ENCODE measurements around the gene TNFRSF18.
"Not testable (repeated sequence)": the region's sequence is repeated elsewhere in the genome, so short reads cannot be mapped to it uniquely, and the experiment has no call there.

Gene TNFRSF18

DNA sequence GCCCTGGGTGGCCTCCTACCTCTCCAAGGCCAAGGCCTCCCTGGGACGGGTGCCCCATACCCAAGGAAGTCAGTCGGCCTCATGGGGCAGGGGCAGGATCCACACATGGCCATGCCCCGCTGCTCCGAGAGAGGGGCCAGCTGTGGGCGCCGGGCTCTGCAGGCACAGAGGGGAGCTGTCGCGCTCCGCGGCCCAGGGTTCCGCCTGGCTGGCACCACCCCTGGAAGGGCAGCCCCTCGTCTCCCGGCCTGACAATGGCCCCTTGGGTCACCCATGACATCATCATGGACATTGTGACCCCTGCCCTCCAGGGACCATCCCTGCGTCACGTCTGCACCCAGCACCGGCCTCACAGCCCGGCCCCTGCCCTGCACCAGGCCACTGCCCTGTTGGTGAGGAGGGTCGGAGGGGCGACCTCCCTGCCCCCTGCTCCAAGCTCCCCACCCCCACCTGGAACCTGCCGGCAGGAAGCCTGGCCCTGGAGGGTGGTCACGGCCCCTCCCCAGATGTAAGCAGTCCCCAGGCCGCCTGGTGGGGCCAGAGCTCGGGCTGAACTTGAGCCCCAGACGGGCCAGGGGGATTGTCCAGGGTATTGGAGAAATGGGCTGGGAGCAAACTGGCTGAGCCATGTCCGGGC is 26.9 kb downstream of the TNFRSF18 start:
- no peaks in the 10 kb centered on the region for H3K4me1 ChIP-seq (ENCODE audit: control insufficient read depth, insufficient read depth, low read length)
- H3K9ac ChIP-seq (ENCODE audit: low read length): no peak overlapping the region
- H3K27me3 ChIP-seq (ENCODE audit: control insufficient read depth, insufficient read depth, low read length): no peaks in the 10 kb centered on the region
- no peak overlapping the region for H3K4me3 ChIP-seq (ENCODE audit: low read length)
- H3K36me3 ChIP-seq (ENCODE audit: control insufficient read depth, insufficient read depth, low read length): no peaks in the 10 kb centered on the region
- no peaks in the 10 kb centered on the region for H3K9me3 ChIP-seq (ENCODE audit: control insufficient read depth, low read length)

DNA sequence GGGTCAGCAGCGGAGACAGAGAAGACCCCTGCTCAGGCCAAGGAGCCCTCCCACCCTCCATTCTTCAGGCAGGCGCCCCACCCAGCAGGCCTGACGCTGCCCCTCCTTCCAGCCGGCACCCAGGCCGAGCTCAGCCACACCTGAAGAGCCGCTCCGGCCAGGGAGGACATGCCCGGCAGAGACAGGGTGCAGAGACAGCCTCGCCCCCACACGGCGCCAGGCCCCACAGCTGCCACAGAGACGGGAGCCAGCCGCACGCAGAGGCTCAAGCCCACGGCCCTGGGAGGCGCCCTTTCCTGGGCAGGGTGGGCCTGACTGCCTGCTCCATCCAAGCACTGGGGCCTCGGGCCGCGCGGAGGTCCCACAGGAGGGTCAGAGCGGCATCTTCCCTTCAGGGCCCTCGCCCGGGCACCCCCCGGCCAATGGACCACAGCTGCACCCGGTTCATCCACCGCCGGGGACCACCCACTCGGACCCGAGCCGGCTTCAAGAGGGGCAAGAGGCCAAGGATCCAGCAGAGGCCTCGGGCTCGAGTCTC is 27.5 kb downstream of the TNFRSF18 start:
- Histone ChIP-seq H3K36me3 (ENCODE audit: control insufficient read depth, insufficient read depth, low read length) (no peaks in the 10 kb centered on the region), H3K27me3 (ENCODE audit: control insufficient read depth, insufficient read depth, low read length) (no peaks in the 10 kb centered on the region), H3K9me3 (ENCODE audit: control insufficient read depth, low read length) (no peaks in the 10 kb centered on the region), H3K4me3 (ENCODE audit: low read length) (no peak overlapping the region), H3K4me1 (ENCODE audit: control insufficient read depth, insufficient read depth, low read length) (no peaks in the 10 kb centered on the region), H3K9ac (ENCODE audit: low read length) (no peak overlapping the region)

DNA sequence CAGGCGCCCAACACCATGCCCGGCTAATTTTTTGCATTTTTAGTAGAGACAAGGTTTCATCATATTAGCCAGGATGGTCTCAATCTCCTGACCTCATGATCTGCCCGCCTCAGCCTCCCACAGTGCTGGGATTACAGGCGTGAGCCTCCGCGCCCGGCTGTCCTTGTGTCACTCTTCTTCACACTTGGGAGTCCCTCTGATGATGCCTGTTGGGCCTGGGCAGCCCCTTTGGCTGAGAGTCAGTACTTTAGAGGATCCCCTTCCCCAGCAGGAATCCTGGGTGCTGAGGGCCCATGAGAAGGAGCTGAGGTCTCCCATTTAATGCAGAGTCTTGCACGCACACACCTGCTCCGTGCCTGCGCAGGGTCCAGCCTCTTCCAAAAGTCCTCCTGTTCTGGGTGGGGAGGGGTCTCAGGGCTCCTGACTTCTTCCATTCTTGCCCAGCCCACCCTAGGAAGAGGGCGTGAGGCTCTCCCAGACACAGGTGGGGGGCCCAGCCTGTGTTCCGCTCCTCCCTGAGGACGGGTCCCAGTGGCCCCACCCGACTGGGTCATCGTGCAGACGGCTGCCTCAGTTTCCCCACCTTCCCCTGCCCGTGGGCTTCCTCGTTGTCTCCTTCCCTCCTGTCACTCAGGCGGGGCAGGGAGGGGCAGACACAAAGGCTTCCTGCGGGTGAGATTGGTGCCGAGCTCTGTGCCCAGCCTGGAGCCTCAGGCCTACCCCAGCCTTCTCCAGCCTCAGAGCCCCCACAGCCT is 28.8 kb downstream of the TNFRSF18 start:
- H3K27me3 ChIP-seq (ENCODE audit: control insufficient read depth, insufficient read depth, low read length): no peaks in the 10 kb centered on the region
- no peaks in the 10 kb centered on the region for H3K4me1 ChIP-seq (ENCODE audit: control insufficient read depth, insufficient read depth, low read length)
- H3K36me3 ChIP-seq (ENCODE audit: control insufficient read depth, insufficient read depth, low read length): no peaks in the 10 kb centered on the region
- H3K4me3 ChIP-seq (ENCODE audit: low read length): no peak overlapping the region
- no peak overlapping the region for H3K9ac ChIP-seq (ENCODE audit: low read length)
- no peaks in the 10 kb centered on the region for H3K9me3 ChIP-seq (ENCODE audit: control insufficient read depth, low read length)

DNA sequence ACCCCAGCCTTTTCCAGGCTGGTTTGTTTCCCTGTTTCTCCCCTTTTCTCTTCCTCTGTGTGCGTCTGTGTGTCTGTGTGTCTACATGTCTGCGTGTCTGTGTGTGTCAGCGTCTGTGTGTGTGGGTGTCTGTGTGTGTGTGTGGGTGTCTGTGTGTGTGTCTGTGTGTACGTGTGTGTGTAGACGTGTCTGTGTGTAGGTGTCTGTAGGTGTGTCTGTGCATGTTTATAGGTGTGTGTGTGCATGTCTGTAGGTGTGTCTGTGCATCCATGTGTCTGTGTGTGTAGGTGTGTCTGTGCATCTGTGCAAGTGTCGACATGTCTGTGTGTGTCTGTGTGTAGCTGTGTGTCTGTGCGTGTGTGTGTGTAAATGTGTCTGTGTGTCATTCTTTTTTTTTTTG is 29.5 kb downstream of the TNFRSF18 start:
- Histone ChIP-seq H3K4me1 (ENCODE audit: control insufficient read depth, insufficient read depth, low read length) (peaks cover 5% of the 10 kb centered on the region), H3K9me3 (ENCODE audit: control insufficient read depth, low read length) (no peaks in the 10 kb centered on the region), H3K9ac (ENCODE audit: low read length) (no peak overlapping the region), H3K27me3 (ENCODE audit: control insufficient read depth, insufficient read depth, low read length) (no peaks in the 10 kb centered on the region), H3K4me3 (ENCODE audit: low read length) (no peak overlapping the region), H3K36me3 (ENCODE audit: control insufficient read depth, insufficient read depth, low read length) (no peaks in the 10 kb centered on the region)

DNA sequence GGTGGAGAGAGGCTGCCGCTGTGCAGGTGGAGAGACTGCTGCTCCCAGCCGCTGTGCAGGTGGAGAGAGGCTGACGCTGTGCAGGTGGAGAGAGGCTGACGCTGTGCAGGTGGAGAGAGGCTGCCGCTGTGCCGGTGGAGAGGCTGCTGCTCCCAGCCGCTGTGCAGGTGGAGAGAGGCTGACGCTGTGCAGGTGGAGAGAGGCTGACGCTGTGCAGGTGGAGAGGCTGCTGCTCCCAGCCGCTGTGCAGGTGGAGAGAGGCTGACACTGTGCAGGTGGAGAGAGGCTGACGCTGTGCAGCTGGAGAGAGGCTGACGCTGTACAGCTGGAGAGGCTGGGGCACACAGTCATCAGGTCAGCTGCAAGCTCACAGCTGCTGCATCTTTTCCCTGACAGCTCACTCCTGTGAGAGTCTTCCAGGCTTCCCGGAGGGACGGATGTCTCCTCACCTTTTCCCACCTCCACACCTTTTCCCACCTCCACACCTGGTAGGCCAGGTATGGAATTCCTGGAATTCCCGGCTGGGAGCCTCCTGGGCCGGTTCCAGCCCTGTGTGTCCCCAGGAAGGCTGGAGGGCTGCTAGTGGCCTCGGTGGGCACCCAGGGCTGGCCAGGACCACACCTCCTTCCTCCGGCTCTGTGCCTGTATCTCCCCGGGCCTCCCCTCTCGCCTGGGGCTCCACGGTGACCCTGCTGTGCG is 30.2 kb downstream of the TNFRSF18 start:
- not testable (repeated sequence) for H3K9ac ChIP-seq (ENCODE audit: low read length); H3K27me3 ChIP-seq (ENCODE audit: control insufficient read depth, insufficient read depth, low read length); H3K4me3 ChIP-seq (ENCODE audit: low read length); H3K36me3 ChIP-seq (ENCODE audit: control insufficient read depth, insufficient read depth, low read length); H3K9me3 ChIP-seq (ENCODE audit: control insufficient read depth, low read length)
- peaks cover 10% of the 10 kb centered on the region for H3K4me1 ChIP-seq (ENCODE audit: control insufficient read depth, insufficient read depth, low read length)

DNA sequence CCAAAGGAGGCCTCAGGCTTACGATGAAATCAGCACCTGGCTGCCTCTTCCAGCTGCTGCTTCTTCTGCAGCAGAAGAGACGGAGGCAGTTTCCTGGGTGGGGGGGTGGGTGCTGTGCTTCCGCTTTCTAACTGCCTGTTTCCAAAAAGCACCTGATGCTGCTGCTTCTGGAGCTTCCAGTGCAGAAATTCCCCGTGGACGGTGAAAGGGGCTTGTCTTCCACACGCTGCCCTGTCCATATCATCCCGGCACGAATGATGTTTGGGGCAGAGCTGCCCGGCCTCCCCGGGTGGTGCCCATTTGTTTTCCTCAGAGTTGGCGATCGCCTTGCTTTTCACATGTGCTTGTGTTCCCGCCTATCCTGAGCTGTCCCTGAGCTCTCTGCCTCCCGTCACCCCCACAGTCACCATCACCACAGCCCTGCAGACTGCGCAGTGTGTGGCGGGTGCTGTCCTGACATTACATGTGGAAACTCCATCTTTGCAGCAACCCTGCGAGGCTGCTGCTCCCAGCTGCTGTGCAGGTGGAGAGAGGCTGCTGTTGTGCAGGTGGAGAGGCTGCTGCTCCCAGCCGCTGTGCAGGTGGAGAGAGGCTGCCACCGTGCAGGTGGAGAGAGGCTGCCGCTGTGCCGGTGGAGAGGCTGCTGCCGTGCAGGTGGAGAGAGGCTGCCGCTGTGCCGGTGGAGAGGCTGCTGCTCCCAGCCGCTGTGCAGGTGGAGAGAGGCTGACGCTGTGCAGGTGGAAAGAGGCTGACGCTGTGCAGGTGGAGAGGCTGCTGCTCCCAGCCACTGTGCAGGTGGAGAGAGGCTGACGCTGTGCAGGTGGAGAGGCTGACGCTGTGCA is 30.9 kb downstream of the TNFRSF18 start:
- Histone ChIP-seq H3K9ac (ENCODE audit: low read length) (no peak overlapping the region), H3K9me3 (ENCODE audit: control insufficient read depth, low read length) (no peaks in the 10 kb centered on the region), H3K4me3 (ENCODE audit: low read length) (no peak overlapping the region), H3K27me3 (ENCODE audit: control insufficient read depth, insufficient read depth, low read length) (no peaks in the 10 kb centered on the region), H3K4me1 (ENCODE audit: control insufficient read depth, insufficient read depth, low read length) (peaks cover 18% of the 10 kb centered on the region), H3K36me3 (ENCODE audit: control insufficient read depth, insufficient read depth, low read length) (no peaks in the 10 kb centered on the region)

DNA sequence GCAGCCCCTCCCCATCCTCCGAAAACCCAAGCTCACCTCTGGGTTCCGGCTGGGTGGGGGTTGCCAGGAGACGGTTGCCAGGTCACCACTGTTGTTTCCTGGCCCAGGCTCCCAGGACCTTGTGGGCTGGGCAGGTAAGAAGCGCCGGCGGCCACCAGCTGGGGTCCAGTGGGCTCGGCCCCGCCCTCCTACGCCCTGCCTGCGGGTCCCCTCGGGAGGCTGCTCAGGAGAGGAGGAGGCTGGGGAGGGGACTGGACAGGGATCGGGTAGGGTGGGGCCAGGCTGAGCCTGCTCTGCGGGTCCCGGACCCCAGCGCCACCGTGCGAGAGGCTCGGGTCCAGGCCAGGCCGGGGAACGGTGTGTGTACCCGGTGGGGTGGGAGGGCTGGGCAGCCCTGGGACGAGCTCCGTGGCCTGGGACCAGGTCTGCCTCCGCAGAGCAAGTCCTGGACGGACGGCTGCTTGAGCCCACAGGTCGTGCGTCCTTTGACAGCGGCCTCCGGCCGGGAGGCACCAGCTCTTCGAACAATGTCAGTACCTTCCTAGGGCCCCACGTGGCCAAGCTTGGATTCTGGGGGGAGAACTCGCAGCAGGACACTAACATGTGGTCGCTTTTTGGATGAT is 32.5 kb downstream of the TNFRSF18 start, which contains the start of gene TTLL10:
Gene TTLL10 (plus strand): TSS at position 88 of the 623 bp plus-strand sequence. CDS start 5,336 bp downstream, outside the sequence.
- no peaks in the 10 kb centered on the region for H3K36me3 ChIP-seq (ENCODE audit: control insufficient read depth, insufficient read depth, low read length)
- H3K4me1 ChIP-seq (ENCODE audit: control insufficient read depth, insufficient read depth, low read length): peaks cover 33% of the 10 kb centered on the region
- no peak within 1 kb of the TSS for H3K4me3 ChIP-seq (ENCODE audit: low read length)
- H3K9me3 ChIP-seq (ENCODE audit: control insufficient read depth, low read length): no peaks in the 10 kb centered on the region
- no peak within 1 kb of the TSS for H3K9ac ChIP-seq (ENCODE audit: low read length)
- no peaks in the 10 kb centered on the region for H3K27me3 ChIP-seq (ENCODE audit: control insufficient read depth, insufficient read depth, low read length)

DNA sequence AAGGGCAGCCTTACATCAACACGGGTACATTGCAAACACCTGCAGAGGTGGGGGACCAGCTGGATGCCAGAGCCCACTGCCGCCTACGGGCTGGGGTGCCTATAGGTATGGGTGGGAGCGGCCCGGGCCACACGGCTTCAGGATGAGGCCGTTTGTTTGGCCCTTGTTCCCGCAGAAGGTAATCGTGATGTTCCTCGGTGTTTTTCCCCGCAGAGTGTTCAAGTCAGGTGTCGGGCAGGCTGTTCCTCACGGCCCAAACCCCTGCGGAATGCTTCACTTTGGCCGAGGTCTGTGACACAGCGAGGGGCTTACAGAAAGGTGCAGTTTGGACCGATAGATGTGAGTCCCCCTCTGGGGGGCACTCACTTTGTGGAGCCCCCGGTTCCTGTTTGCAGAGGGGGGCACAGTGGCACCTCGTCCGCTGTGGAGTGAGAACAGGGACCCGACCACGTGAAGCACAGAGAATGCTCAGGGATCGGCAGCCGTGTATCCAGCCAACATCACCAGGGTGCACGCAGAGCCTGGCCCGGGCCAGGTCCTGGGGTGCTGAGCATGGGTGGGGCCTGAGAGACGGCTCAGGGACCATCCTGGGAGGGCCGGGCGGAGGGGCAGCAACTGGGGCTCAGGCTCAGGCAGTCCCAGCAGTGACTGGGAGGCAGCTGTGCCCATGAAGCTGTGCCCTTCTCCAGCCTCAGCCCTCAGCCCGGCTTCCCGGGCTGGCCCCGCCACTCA is 33.2 kb downstream of the TNFRSF18 start:
- Histone ChIP-seq H3K36me3 (ENCODE audit: control insufficient read depth, insufficient read depth, low read length) (no peaks in the 10 kb centered on the region), H3K9ac (ENCODE audit: low read length) (no peak overlapping the region), H3K27me3 (ENCODE audit: control insufficient read depth, insufficient read depth, low read length) (no peaks in the 10 kb centered on the region), H3K4me1 (ENCODE audit: control insufficient read depth, insufficient read depth, low read length) (peaks cover 40% of the 10 kb centered on the region), H3K9me3 (ENCODE audit: control insufficient read depth, low read length) (no peaks in the 10 kb centered on the region), H3K4me3 (ENCODE audit: low read length) (no peak overlapping the region)

DNA sequence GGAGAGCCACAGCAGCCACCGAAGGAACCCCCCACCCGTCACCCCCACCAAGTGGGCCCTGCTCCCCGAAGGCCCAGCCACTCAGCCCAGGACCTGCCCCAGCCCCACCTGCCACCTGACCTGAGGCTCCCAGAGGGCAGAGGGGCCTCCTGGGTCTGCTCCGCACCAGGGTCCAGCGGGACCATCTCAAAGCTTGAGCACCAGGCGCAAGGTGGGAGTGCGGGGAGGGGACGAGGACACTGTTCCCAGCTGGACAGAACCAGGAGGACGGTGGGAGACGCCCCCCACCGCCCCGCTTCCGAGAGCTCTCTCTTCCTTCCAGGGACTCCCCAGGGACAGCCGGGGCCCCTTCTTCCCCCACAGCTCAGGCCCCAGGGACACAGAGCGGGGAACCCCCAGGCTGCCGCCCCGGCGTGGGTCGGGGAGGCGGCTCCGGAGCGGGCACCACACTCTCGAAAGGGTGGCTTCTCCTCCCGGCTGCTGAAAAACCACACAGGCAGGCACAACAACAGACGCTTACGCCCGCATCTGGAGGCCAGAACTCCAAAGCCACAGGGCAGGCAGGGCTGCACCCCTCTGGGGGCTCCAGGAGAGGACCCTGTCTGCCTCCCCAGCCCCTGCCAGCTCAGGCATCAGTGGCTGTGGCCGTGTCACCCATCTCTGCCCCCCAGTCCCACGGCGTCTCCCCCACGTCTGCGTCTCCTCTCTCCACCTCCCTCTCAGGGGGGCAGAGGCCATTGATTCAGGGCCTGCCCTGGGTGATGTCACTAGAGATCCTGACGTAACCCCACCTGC is 34.6 kb downstream of the TNFRSF18 start:
- H3K36me3 ChIP-seq (ENCODE audit: control insufficient read depth, insufficient read depth, low read length): no peaks in the 10 kb centered on the region
- H3K9ac ChIP-seq (ENCODE audit: low read length): no peak overlapping the region
- peaks cover 50% of the 10 kb centered on the region for H3K4me1 ChIP-seq (ENCODE audit: control insufficient read depth, insufficient read depth, low read length)
- H3K27me3 ChIP-seq (ENCODE audit: control insufficient read depth, insufficient read depth, low read length): no peaks in the 10 kb centered on the region
- no peaks in the 10 kb centered on the region for H3K9me3 ChIP-seq (ENCODE audit: control insufficient read depth, low read length)
- H3K4me3 ChIP-seq (ENCODE audit: low read length): no peak overlapping the region

DNA sequence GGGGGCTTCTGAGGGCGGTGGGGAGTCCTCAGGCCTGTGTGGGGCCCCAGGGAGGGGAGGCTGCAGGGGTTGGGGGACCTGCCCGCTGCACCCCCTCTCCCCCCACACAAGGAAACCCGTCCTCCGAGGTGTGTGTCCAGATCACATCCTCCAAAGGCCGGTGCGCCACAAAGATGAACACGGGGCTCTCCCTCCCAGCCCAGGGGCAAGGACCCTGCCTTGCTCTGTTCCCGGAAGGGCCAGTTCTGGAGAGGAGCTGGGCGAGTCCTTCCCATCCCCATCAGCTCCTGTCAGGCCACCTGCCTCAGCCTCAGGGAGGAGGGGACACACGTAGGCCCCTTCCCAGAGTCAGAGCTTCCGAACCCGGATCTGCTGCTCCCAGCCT is 35.2 kb downstream of the TNFRSF18 start:
- no peaks in the 10 kb centered on the region for H3K9me3 ChIP-seq (ENCODE audit: control insufficient read depth, low read length)
- no peak overlapping the region for H3K4me3 ChIP-seq (ENCODE audit: low read length)
- no peaks in the 10 kb centered on the region for H3K27me3 ChIP-seq (ENCODE audit: control insufficient read depth, insufficient read depth, low read length)
- peaks cover 50% of the 10 kb centered on the region for H3K4me1 ChIP-seq (ENCODE audit: control insufficient read depth, insufficient read depth, low read length)
- H3K9ac ChIP-seq (ENCODE audit: low read length): no peak overlapping the region
- no peaks in the 10 kb centered on the region for H3K36me3 ChIP-seq (ENCODE audit: control insufficient read depth, insufficient read depth, low read length)

Data from mucosa of stomach (tissue), 1 donor.